ENCODE data around the gene ZNF322. TPM values are rescaled to one million over a fixed set of nuclear protein-coding genes. Genes with fewer than 3 reads are reported as not detected.

The ZNF322 gene
- total and polyA plus RNA-seq, 4 donors, result 3.3 to 9.0 (median 6.8) TPM

GRCh38 chr6:26588965-26589364 is 70.6 kb downstream of the ZNF322 start:
- peaks cover 0 to 10% (median 5%) of the 10 kb centered on the region in 4 donors for H3K27me3 ChIP-seq (ENCODE audit: control insufficient read depth in 4 of 4, insufficient read depth in 4 of 4, low read length in 3 of 4)
- no peak for DNase-seq (ENCODE audit: low spot score)

More at GRCh38 chr6:26588965-26589364, 70.6 kb downstream of the ZNF322 start:
- Histone ChIP-seq H3K36me3 (ENCODE audit: control insufficient read depth in 4 of 4, insufficient read depth in 3 of 4, low read depth in 1 of 4, low read length in 3 of 4) (no peaks in the 10 kb centered on the region), H3K4me1 (ENCODE audit: control insufficient read depth in 4 of 4, insufficient read depth in 4 of 4, low read length in 3 of 4) (no peaks in the 10 kb centered on the region), H3K9me3 (ENCODE audit: control insufficient read depth in 4 of 4, low read length in 3 of 4) (no peaks in the 10 kb centered on the region), H3K4me3 (ENCODE audit: low read depth in 1 of 3, low read length in 3 of 3) (no peak overlapping the region), H3K9ac (ENCODE audit: low read depth in 1 of 2, low read length in 2 of 2) (no peak overlapping the region), H3K27ac (ENCODE audit: low read depth in 1 of 2, low read length in 2 of 2) (no peak overlapping the region)
- 90% methylated on average over 21 of the region's 21 CpGs for WGBS
- TF ChIP-seq EGR1 (IDR thresholded peaks at IDR 0.05; ENCODE audit: low read depth in 2 of 2), result no peak
- no peak for TF ChIP-seq CTCF (IDR thresholded peaks at IDR 0.05; ENCODE audit: low read depth, low read length, missing input control)
- no peak for TF ChIP-seq SP1 (IDR thresholded peaks at IDR 0.05)
- TF ChIP-seq TAF1 (conservative IDR thresholded peaks at IDR 0.05), result no peak
- no peak for TF ChIP-seq YY1 (IDR thresholded peaks at IDR 0.05)
- no peak for TF ChIP-seq FOXA2 (IDR thresholded peaks at IDR 0.05)
- TF ChIP-seq RXRA (IDR thresholded peaks at IDR 0.05), result no peak
- no peak for TF ChIP-seq ZBTB33 (IDR thresholded peaks at IDR 0.05)
- no peak for TF ChIP-seq HNF4G (IDR thresholded peaks at IDR 0.05)
- no peak for TF ChIP-seq GABPA (IDR thresholded peaks at IDR 0.05 in 1 of 2, conservative IDR thresholded peaks at IDR 0.05 in 1 of 2)
- TF ChIP-seq HNF4A (conservative IDR thresholded peaks at IDR 0.05), result no peak
- TF ChIP-seq NR2F2 (IDR thresholded peaks at IDR 0.05), result no peak
- no peak for TF ChIP-seq MAX (IDR thresholded peaks at IDR 0.05)
- TF ChIP-seq ATF3 (IDR thresholded peaks at IDR 0.05), result no peak
- TF ChIP-seq RAD21 (IDR thresholded peaks at IDR 0.05), result no peak
- TF ChIP-seq REST (IDR thresholded peaks at IDR 0.05), result no peak
- TF ChIP-seq FOXA1 (IDR thresholded peaks at IDR 0.05), result no peak
- TF ChIP-seq JUND (IDR thresholded peaks at IDR 0.05), result no peak

Other genes with a start within 250 kb of the ZNF322 start
- gene BTN3A3, start 219.2 kb downstream of the ZNF322 start, total RNA-seq, result 10 to 100 TPM in 1 of 2 donors, 1 to 10 TPM in 1; 3.2 to 11.6 TPM
- 1 to 10 TPM; 2.2 to 5.9 TPM for gene BTN3A3, start 219.2 kb downstream of the ZNF322 start, polyA plus RNA-seq
- gene BTN2A1, start 201.8 kb downstream of the ZNF322 start, total RNA-seq, result 1 to 10 TPM; 4.8 to 5.5 TPM
- 1 to 10 TPM; 2.7 to 5.9 TPM for gene BTN2A1, start 201.8 kb downstream of the ZNF322 start, polyA plus RNA-seq
- gene BTN1A1, start 159.4 kb downstream of the ZNF322 start, total RNA-seq, result not detected
- under 1 TPM in 1 of 2 donors, not detected in 1; 0.06 TPM for gene BTN1A1, start 159.4 kb downstream of the ZNF322 start, polyA plus RNA-seq
- 10 to 100 TPM; 10.2 to 13.3 TPM for gene HMGN4, start 121.4 kb downstream of the ZNF322 start, total RNA-seq
- gene HMGN4, start 121.4 kb downstream of the ZNF322 start, polyA plus RNA-seq, result 1 to 10 TPM; 8.2 to 9.9 TPM
- 10 to 100 TPM in 1 of 2 donors, 1 to 10 TPM in 1; 9.2 to 13.0 TPM for gene ABT1, start 62.8 kb downstream of the ZNF322 start, total RNA-seq
- gene ABT1, start 62.8 kb downstream of the ZNF322 start, polyA plus RNA-seq, result 10 to 100 TPM in 1 of 2 donors, 1 to 10 TPM in 1; 8.3 to 10.7 TPM

Data from liver (tissue), 9 donors.